Glutamatergic neuron (in vitro differentiated cells): ENCODE data around the gene RTL10. TPM values are rescaled to one million over a fixed set of nuclear protein-coding genes. Genes with fewer than 3 reads are reported as not detected.
A peak's percentile ranks its signal among the peaks of the same experiment; 100 is the strongest.

ENCODE experiments used
- DNase-seq: peaks from one replicate; pipeline ENCODE4 v3.0.0; 2022
- H3K27ac Mint-ChIP-seq: one replicate; pipeline ENCODE4 v1.8.0; 2020; ENCODE audit warnings: mild to moderate bottlenecking, mixed read lengths, inconsistent platforms; ENCODE audit not compliant: unreplicated experiment
- H3K27me3 Mint-ChIP-seq: one replicate; pipeline ENCODE4 v1.8.0; 2020; ENCODE audit warnings: mild to moderate bottlenecking, moderate library complexity, mixed read lengths, inconsistent platforms; ENCODE audit not compliant: unreplicated experiment
- H3K36me3 Mint-ChIP-seq: one replicate; pipeline ENCODE4 v1.8.0; 2020; ENCODE audit warnings: mild to moderate bottlenecking, mixed read lengths, inconsistent platforms; ENCODE audit not compliant: unreplicated experiment
- H3K4me1 Mint-ChIP-seq: one replicate; pipeline ENCODE4 v1.8.0; 2020; ENCODE audit warnings: mild to moderate bottlenecking, low read depth, mixed read lengths, inconsistent platforms; ENCODE audit not compliant: unreplicated experiment
- H3K4me3 Mint-ChIP-seq: one replicate; pipeline ENCODE4 v1.8.0; 2020; ENCODE audit warnings: mild to moderate bottlenecking, mixed read lengths, inconsistent platforms; ENCODE audit not compliant: unreplicated experiment
- H3K9me3 Mint-ChIP-seq: one replicate; pipeline ENCODE4 v1.8.0; 2020; ENCODE audit warnings: mild to moderate bottlenecking, moderate library complexity, mixed read lengths, inconsistent platforms; ENCODE audit not compliant: unreplicated experiment
- CTCF ChIP-seq: fragments of 200-600 bp; sonication (generic); IDR thresholded peaks from one replicate; pipeline ENCODE4 v1.5.0; 2021; ENCODE audit not compliant: partially characterized antibody, unreplicated experiment
- total RNA-seq: library from RNA; stranded (reverse); fragmentation: NEBNext Ultra II Directional; extraction: Animal tissue kit (Norgen Biotek cat#: 25700); gene quantifications from one replicate; pipeline ENCODE4 v1.2.1, GENCODE V29; 2021; ENCODE audit not compliant: unreplicated experiment

The RTL10 gene
- total RNA-seq, 1 donor from 2014 or later, result 12.1 TPM

GRCh38 chr22:19888131-19888746, 33.6 kb upstream of the RTL10 start:
- no peak for TF ChIP-seq CTCF
- DNase-seq, result no peak
- peaks cover 6% of the 10 kb centered on the region for H3K4me1 Mint-ChIP-seq
- H3K27me3 Mint-ChIP-seq, result peaks cover 7% of the 10 kb centered on the region
- no peaks in the 10 kb centered on the region for H3K36me3 Mint-ChIP-seq
- H3K4me3 Mint-ChIP-seq, result no peak overlapping the region
- H3K27ac Mint-ChIP-seq, result no peak overlapping the region
- peaks cover 1% of the 10 kb centered on the region for H3K9me3 Mint-ChIP-seq

GRCh38 chr22:19887256-19887985, 32.7 kb upstream of the RTL10 start:
- no peak for DNase-seq
- TF ChIP-seq CTCF, result no peak
- Mint-ChIP-seq H3K27ac (no peak overlapping the region), H3K27me3 (peaks cover 7% of the 10 kb centered on the region), H3K4me1 (peaks cover 6% of the 10 kb centered on the region), H3K9me3 (peaks cover 1% of the 10 kb centered on the region), H3K4me3 (no peak overlapping the region), H3K36me3 (no peaks in the 10 kb centered on the region)

GRCh38 chr22:19886605-19887255, 32.1 kb upstream of the RTL10 start:
- no peak for TF ChIP-seq CTCF
- H3K27me3 Mint-ChIP-seq, result peaks cover 7% of the 10 kb centered on the region
- no peak for DNase-seq
- H3K36me3 Mint-ChIP-seq, result no peaks in the 10 kb centered on the region
- no peak overlapping the region for H3K4me3 Mint-ChIP-seq
- peaks cover 1% of the 10 kb centered on the region for H3K9me3 Mint-ChIP-seq
- no peak overlapping the region for H3K27ac Mint-ChIP-seq
- H3K4me1 Mint-ChIP-seq, result peaks cover 8% of the 10 kb centered on the region

GRCh38 chr22:19885841-19886592, 31.3 kb upstream of the RTL10 start:
- TF ChIP-seq CTCF, result no peak
- no peak overlapping the region for H3K4me3 Mint-ChIP-seq
- H3K9me3 Mint-ChIP-seq, result peaks cover 1% of the 10 kb centered on the region
- H3K36me3 Mint-ChIP-seq, result no peaks in the 10 kb centered on the region
- peaks cover 9% of the 10 kb centered on the region for H3K4me1 Mint-ChIP-seq
- H3K27me3 Mint-ChIP-seq, result peaks cover 7% of the 10 kb centered on the region
- DNase-seq, result peak; percentile 13
- H3K27ac Mint-ChIP-seq, result no peak overlapping the region
